ENCODE data around the gene EIF3B.
A peak's percentile ranks its signal among the peaks of the same experiment; 100 is the strongest.
"Not testable (repeated sequence)": the region's sequence is repeated elsewhere in the genome, so short reads cannot be mapped to it uniquely, and the experiment has no call there.

The EIF3B gene

DNA sequence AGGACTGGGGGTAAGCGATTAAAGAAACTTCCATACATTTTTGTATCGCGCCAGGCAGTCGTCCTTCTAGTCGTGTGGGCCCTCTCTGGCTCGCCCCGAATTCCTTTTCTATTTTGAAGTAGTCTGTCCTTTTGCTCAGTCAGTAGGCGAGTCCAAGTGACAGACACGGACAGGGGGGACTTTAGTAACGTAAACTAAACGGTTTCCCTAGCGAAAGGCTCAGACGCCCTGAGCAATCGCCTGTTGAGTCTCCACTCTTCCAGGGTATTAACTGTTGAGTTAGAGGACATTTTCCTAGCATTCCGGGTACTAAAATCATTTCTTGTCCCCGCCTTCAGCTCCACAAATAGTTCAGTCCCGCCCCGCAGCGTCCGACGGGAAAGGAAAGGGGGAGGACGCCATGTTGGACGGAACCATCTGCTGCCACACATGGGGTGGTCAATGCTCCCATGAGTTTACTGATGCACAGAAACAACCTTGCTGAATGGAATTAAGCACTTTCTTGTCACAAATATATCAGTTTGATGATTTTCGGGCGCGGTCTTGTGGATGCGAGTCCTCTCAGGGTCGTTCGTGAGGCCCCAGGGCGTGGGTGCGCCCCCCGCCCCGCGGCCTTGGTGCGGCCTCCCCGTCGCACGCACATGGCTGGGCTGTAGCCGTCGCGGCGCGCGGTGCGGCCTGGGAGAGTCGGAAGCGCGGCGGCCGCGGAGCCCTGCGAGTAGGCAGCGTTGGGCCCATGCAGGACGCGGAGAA lies at the start of gene EIF3B:
TSS of gene EIF3B (plus strand) at position 642 of the 753 bp plus-strand sequence. CDS start at position 737, 95 bp downstream.
- DNase-seq (ENCODE audit: low read depth in 2 of 2) = peak; percentile 71 to 79

DNA sequence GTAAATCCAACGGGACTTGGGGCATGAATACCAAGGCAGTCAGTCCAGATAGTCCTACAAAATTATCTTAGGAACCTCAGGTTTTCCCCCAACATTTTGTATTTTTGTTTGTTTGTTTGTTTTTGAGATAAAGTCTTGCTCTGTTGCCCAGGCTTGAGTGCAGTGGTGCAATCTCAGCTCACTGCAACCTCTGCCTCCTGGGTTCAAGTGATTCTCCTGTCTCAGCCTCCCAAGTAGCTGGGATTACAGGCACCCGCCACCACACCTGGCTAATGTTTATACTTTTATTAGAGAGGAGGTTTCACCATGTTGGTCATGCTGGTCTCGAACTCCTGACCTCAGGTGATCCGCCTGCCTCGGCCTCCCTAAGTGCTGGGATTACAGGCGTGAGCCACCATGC lies 49.4 kb upstream of the EIF3B start:
- DNase-seq (ENCODE audit: low read depth in 2 of 2) = not testable (repeated sequence)

DNA sequence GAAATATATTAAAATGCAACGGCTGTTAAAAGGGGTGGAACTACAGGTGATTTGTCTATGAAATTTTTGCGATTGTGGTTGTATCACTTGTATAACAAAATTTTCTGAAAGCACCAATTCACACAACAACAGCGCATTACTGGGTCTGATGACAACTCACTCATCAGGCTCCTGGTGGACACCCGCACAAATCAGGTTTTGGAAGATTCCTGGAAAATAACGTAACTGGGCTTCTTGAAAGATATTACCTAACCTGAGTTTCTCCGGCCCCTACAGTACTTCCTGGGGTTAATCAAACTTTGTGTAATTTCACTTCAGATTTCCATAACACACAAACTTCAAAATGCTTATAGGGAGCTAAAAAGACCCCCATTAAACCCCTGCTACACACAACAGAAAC lies 47.9 kb upstream of the EIF3B start:
- DNase-seq (ENCODE audit: low read depth in 2 of 2) = no peak

DNA sequence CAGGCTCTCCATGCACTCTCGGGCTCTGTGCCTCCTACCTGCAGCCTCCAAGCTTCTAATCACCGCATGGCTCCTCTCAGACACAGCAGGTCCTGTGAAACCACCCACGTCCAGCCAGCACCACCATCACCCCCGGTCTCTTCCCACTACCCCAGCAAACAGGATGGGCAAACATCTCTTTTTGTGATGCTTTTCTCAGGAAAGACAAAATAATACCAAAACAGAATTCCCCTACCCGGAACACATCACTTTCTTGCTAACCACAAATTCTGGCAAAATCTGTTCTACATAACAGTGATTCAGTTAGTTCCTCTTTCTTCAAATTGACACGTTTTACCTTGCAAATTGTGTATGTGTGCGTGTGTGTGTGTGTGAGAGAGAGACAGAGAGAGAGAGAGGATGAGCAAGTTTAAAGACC lies 46.9 kb upstream of the EIF3B start:
- DNase-seq (ENCODE audit: low read depth in 2 of 2) = no peak

DNA sequence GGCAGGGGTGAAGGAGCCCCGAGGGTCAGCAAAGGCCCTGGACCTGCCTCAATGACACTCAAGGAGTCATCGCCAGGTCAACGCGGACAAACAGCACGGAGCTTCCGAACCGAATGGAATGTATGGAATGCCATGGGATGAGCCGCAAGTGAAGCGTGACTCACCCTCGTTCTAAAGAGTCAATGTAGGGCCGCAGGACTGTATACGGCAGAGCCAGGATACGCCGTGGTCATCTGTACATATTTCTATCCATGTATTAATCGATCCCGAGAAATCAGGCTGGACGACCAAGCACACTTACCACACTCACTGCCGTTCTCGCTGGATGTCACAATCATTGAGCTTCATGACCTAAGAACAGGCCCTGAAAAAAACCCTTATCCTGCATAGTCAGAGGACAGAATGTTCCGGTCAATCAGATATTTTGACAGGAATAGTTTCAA lies 44.7 kb upstream of the EIF3B start:
- no peak for DNase-seq (ENCODE audit: low read depth in 2 of 2)

DNA sequence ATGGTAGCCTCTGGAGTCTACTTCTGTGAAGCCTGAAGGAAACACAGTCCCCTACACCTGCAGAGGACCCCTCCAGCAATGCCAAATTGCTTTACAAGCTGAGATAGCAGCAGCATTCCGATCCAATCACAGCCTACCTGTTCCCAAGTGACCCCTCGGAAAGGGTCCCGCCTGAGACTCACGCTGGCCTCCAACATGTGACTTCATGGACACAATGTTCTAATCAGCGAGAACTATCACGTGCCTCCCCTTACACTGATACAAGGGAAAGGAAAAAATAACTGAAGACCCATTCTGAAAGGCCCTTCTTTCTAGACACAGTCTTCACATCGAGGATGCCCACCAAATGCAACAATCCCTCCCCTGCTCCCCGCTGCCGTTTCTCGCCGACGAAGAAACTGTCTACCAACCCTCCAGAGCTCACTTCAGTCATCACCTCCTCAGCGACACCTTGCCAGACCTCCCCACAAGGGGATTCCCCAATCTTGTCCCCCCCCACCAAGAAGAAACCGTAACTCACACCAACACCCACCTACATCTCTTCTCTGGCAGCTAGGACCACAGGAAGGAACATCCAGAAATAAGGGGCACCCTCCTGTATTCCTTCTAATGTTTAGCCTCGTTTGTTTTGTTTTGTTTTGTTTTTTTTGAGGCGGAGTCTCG lies 42.2 kb upstream of the EIF3B start:
- no peak for DNase-seq (ENCODE audit: low read depth in 2 of 2)

DNA sequence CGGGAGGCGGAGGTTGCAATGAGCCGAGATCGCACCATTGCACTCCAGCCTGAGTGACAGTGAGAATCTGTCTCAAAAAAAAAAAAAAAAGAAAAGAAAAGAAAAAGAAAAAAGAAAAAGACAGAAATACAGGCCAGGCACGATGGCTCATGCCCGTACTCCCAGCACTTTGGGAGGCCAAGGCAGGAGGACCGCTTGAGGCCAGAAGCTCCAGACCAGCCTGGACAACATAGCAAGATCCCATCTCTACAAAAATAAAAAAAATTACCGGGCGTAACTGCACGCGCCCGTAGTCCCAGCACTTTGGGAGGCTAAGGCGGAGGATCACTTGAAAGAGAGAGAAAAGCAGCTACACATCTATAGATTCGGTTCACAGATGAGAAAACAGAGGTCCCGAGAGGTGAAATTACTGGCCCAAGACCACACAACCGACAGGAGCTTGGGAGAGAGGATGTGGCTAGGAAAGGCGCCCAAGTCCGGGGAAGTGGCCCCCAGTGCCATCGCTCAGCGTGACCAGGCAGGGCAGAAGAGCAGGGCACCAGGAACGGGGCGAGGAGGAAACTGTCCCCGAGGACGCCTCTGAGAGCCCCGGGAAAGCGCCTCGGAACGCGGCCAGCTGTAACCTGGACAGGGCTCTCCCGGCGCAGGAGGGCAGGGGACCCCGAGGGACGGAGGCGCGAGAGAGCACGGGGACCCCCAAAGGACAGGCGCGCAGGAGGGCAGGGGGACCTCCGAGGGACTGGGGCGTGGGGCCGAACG lies 41.0 kb upstream of the EIF3B start:
- DNase-seq (ENCODE audit: low read depth in 2 of 2) = peak in 1 of 2 donors; percentile 1

DNA sequence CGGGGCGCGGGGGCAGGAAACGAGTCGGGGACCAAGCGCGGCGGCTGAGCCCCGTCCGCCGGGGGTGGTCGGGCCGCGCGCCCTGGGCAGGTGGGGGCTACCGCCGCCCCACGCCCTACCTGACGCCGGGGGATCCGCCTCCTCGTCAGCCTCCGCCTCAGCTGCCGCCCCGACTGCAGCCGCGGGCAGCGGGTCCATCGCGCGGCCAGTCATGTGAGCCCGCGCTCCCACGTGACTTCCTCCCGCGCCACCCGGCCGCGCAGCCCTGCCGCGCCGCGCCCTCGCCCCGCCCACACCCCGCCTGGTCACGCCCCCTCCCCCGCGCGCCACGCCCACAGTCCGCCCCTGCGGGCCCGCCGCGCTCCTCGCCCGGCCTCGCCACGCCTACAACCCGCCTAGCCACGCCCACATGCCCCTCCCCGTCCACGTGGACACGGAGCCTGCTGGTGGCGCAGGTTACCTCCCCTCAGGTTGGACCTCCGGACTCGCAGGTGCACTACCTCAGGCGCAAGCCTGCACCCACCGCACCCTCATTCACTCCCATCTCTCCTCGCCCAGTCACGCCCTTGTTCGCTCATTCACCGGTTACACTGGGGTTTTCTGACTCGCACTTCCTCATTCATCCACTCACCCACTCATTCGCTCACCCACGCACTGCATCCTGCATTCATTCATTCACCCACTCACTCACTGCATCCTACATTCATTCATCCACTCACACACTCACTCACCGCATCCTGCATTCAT lies 40.2 kb upstream of the EIF3B start, which contains the start of gene SNX8:
TSS of gene SNX8 (minus strand) at position 233 of the 747 bp plus-strand sequence. CDS start at position 213, 20 bp downstream.
- DNase-seq (ENCODE audit: low read depth in 2 of 2) = peak; percentile 93 to 97

DNA sequence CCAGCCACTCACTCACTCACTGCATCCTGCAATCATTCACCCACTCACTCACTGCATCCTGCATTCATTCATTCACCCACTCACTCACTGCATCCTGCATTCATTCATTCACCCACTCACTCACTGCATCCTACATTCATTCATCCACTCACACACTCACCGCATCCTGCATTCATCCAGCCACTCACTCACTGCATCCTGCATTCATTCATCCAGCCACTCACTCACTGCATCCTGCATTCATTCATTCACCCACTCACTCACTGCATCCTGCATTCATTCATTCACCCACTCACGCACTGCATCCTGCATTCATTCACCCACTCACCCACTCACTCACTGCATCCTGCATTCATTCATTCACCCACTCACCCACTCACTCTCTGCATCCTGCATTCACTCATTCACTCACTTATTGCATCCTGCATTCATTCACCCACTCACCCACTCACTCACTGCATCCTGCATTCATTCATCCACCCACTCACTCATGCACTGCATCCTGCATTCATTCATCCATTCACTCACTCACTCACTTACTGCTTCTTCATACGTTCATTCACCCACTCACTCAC lies 39.6 kb upstream of the EIF3B start:
- DNase-seq (ENCODE audit: low read depth in 2 of 2) = not testable (repeated sequence)

DNA sequence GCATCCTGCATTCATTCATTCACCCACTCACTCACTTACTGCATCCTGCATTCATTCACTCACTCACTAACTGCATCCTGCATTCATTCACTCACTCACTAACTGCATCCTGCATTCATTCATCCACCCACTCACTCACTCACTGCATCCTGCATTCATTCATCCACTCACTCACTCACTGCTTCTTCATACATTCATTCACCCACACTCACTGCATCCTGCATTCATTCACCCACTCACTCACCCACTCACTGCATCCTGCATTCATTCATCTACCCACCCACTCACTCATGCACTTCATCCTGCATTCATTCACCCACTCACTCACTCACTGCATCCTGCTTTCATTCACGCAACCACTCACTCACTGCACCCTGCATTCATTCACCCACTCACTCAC lies 38.8 kb upstream of the EIF3B start:
- DNase-seq (ENCODE audit: low read depth in 2 of 2) = no peak

DNA sequence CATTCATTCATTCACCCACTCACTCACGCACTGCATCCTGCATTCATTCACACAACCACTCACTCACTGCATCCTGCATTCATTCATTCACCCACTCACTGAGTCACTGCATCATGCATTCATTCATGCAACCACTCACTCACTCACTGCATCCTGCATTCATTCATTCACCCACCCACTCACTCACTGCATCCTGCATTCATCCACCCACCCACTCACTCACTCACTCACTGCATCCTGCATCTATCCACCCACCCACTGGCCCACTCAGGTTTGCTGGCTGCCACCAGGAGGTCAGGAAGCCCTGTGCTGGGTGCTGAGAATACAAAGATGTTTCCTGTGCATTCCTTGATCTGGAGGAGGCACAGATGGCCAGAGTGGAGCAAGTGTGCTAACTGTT lies 38.0 kb upstream of the EIF3B start:
- DNase-seq (ENCODE audit: low read depth in 2 of 2) = no peak

DNA sequence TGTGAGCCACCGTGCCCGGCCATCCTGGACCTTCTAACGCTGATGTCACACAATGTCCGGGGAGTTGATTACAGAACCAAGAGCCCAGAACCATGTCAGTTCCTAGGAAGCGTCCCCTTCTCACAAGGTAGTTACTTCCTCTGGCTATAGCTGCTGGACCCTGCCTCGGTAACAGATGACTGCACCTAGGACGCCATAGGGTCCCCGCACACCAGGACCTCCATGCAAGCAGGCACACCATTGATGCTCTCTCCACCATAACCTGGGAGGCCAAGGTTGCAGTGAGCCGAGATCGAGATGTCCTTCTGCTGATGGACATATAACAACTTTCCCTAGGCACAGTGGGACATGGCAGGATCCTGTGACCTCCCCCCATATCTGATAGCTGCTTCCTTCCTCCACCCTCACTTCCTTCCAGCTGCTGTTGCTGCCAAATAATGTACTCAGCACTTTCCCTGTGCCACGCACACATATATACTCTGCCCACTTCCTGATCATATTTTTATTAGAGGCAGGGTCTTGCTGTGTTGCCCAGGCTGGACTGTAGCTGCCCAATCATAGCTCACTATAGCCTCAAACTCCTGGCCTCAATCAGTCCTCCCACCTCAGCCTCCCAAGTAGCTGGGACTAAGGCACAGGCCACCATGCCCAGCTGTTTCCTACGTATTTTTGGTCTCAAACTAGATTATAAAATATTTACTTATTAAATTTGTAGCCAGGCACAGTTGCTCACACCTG lies 36.9 kb upstream of the EIF3B start:
- no peak for DNase-seq (ENCODE audit: low read depth in 2 of 2)

DNA sequence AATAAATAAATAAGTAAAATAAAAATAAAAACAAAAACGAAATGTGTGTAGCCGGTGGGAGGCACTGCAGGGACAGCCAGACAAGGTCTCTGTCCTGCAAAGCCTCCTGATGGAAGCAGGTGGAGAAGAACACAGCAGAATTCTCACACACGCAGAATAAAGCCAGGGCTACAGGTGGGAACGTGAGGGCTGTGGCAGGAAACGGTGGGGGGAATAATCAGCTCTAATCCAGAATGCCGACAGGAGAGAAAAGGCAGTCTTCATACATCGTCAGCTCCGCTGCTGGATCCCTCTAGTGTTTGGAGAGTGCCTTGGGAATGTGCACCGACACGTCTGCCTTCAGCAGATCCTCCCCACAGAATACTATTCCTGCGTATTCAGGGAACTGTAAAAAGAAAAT lies 33.6 kb upstream of the EIF3B start:
- DNase-seq (ENCODE audit: low read depth in 2 of 2) = no peak

DNA sequence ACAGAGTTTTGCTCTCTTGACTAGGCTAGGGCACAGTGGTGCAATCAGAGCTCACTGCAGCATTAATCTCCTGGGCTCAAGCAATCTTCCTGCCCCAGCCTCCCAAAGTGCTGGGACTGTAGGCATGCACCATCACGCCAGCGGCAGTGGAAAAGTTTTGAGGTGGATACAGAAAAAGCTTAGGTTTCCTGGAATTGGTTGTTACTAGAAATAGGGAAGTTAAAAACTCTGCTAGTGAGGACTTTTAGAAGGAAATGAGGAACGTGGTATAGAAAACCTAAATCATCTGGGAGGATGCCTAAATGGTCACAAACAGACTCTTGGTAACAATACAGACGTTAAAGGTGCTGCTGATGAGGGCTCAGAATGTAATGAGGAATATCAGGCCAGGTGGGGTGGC lies 29.5 kb upstream of the EIF3B start:
- no peak for DNase-seq (ENCODE audit: low read depth in 2 of 2)

DNA sequence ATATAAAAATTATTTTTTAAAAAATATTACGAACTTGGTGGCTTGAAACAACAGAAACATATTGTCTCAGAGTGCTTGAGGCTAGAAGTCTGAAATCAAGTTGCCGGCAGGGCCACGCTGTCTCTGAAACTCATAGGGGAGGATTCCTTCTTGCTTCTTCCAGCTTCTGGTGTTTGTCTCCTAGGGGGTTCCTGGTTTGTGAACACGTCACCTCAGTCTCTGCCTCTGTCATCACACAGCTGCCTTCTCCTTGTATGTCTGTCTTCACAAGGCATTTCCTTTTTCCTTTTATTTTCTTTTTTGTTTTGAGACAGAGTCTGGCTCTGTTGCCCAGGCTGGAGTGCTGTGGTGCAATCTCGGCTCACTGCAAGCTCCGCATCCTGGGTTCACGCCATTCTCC lies 27.7 kb upstream of the EIF3B start:
- DNase-seq (ENCODE audit: low read depth in 2 of 2) = no peak

DNA sequence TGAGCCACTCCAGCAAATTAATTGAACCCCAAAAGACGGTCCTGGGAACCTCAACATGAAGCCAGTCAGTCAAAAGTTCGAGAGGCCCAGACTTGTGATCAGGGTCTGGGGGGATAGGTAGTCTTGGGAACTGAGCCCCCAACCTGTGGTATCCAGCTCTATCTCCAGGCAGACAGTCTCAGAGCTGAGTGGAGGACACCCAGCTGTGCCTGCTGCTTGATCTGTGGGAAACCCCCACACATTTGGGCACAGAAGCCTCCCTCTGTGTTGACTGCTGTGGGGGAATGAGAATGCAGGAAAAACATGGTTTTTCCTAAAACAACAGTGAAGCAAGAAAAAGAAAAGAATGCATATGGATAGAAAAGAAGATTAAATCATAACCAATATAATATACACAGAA lies 24.1 kb upstream of the EIF3B start:
- no peak for DNase-seq (ENCODE audit: low read depth in 2 of 2)

DNA sequence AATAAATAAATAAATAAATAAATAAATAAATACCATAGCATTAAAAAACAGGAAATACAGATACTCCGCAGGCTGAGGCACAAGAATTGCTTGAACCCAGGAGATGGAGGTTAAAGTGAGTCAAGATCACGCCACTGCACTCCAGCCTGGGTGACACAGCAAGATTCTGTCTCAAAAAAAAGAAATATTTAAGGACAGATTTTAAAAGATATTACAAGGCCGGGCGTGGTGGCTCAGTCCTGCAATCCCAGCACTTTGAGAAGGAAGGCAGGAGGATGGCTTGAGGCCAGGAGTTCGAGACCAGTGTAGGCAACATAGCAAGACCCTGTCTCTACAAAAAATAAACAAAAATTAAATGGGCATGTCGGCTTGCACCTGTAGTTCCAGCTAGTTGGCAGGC lies 22.9 kb upstream of the EIF3B start:
- no peak for DNase-seq (ENCODE audit: low read depth in 2 of 2)

DNA sequence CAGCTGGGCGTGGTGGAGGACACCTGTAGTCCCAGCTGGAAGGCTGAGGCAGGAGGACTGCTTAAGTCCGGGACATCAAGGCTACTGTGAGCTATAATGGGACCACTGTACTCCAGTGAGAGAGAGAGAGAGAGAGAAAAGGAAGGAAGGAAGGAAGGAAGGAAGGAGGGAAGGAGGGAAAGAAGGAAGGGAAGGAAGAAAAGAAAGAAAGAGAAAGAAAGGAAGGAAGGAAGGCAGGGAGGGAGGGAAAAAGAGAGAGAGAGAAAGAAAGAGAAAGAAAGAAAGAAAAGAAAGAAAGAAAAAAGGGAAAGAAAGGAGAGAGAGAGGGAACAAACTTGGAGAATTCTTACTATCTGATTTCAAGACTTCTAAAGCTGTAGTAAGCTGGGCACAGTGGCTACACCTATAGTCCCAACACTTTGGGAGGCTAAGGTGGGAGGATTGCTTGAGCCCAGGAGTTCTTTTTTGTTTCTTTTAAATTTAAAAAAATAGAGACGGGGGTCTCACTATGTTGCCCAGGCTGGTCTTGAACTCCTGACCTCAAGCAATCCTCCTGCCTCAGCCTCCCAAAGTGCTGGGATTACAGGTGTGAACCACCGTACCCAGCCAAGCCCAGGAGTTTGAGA lies 21.9 kb upstream of the EIF3B start:
- not testable (repeated sequence) for DNase-seq (ENCODE audit: low read depth in 2 of 2)

DNA sequence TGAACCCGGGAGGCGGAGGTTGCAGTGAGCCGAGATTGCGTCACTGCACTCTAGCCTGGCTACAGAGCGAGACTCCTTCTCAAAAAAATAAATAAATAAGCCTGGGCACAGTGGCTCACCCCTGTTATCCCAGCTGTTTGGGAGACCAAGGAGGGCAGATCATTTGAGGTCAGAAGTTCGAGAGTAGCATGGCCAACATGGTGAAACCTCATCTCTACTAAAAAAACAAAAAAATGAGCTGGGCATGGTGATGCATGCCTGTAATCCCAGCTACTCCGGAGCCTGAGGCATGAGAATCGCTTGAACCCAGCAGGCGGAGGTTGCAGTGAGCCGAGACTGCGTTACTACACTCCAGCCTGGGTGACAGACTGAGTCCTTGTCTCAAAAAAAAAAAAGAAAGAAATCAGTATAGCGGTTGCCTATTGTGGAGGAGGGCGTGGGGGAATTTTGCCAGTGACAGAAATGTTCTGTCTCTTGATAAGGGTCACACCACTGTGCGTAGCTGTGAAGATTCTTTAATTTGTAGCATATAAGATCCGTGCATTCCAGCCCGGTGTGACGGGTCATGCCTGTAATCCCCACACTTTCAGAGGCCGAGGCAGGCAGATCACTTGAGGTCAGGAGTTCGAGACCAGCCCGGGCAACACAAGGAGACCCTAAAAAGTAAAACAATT lies 17.9 kb upstream of the EIF3B start:
- DNase-seq (ENCODE audit: low read depth in 2 of 2) = no peak
